Measurements from ENCODE around the gene EBF3.

- TF ChIP-seq, protein P1, sequence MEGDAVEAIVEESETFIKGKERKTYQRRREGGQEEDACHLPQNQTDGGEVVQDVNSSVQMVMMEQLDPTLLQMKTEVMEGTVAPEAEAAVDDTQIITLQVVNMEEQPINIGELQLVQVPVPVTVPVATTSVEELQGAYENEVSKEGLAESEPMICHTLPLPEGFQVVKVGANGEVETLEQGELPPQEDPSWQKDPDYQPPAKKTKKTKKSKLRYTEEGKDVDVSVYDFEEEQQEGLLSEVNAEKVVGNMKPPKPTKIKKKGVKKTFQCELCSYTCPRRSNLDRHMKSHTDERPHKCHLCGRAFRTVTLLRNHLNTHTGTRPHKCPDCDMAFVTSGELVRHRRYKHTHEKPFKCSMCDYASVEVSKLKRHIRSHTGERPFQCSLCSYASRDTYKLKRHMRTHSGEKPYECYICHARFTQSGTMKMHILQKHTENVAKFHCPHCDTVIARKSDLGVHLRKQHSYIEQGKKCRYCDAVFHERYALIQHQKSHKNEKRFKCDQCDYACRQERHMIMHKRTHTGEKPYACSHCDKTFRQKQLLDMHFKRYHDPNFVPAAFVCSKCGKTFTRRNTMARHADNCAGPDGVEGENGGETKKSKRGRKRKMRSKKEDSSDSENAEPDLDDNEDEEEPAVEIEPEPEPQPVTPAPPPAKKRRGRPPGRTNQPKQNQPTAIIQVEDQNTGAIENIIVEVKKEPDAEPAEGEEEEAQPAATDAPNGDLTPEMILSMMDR (IDR thresholded peaks at IDR 0.05) = no peak
- TF ChIP-seq POLR2A (IDR thresholded peaks at IDR 0.05) (no peak), EP300 (IDR thresholded peaks at IDR 0.05) (no peak), POLR2AphosphoS5 (IDR thresholded peaks at IDR 0.05) (no peak)
Measured at GRCh38 chr10:129945064-129945463, 19.0 kb downstream of the EBF3 start.

Data from sigmoid colon (tissue), 4 donors.